ENCODE measurements around the gene THAP4.

The THAP4 gene

DNA sequence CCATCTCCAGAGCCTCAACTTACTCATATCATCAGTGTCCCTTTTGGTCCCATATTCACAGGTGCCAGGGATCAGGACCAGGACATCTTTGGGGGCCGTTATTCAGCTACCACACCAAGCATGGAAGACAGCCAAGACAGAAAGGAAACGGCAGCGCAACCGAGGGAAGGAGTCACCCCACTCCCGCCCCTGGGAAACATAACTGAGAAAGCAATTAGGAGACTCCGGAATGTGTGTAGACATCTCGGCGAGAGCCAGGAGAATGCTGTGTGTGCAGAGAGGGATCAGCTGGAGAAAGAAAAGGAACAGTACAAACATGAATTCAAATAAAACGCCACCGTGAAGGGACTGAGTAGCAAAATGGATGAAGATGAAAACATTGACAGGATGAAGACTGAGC lies 91.9 kb downstream of the THAP4 start:
- no peak for DNase-seq

GRCh38 chr2:241542278-241542605 lies 94.7 kb downstream of the THAP4 start:
- no peak for DNase-seq

DNA sequence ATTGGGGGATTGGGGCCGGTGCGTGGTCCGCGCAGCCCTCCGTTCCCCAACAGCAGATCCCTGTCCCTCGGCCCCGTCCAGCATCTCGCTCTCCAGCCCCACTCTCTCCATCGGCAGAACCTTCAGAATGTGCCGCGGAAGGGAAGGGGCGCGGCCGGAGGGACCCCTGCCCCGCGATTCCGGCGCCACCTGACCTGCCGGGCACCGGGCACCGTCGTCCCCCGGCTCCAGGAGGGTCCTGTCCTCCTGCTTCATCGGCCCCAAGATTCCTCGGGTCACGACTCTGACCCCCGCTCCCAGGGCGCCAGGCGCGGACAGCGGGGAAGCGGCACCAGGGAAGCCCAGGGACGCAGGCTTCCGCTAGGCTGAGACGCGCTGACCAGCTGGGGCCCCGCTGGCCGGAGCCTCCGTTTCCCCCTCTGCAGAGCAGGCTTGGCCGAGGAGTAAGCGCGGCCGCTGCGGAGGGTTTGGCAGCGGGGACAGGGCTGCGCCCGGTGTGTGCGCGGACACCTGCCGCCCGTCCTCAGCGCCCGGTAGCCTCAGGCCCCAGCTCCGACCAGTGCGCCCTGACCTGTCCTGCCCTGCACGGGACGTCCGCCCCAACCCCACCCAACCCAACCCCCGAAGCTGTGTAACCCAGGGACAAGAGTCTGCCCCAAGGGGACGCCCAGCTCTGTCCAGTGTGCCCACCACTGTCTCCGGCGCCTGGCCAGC lies 95.2 kb downstream of the THAP4 start:
- DNase-seq, result no peak

DNA sequence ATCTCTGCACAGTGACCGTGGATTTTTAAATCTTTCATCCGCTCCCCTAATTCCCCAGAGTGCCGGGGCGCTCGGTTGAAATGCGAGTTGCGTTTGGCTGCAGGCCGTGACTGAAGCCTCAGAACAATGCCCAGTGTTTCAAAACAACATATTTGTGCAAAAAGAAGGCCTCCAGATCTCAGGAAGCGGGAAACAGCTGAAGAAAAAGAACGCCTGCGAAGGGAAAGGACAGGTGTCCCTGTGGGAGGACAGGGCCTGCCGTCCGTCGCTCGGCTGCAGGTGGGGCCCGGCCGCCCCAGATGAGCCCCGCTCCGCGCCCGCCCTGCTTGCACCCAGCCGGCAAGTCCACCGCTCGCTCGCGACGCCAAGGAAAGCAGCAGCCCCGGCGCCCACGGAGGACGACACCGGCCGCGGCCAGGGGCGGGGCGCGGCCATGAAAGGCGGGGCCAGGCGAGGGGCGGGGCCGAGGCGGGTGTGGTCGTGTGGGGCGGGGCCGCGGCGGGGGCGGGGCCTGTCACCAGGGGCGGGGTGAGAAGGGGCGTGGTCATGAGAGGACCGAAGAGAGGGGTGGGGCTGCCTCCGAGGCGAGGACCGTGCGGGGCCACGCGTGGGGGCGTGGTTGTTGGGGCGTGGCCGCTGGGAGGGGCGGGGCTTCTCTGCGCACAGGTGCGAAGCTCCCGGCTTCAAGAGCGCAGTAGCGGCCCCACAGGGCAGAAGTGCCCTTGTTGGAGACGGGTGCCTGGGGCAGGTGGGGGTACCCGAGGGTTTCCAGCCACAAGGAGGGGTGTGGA lies 96.0 kb downstream of the THAP4 start:
- DNase-seq, result no peak

DNA sequence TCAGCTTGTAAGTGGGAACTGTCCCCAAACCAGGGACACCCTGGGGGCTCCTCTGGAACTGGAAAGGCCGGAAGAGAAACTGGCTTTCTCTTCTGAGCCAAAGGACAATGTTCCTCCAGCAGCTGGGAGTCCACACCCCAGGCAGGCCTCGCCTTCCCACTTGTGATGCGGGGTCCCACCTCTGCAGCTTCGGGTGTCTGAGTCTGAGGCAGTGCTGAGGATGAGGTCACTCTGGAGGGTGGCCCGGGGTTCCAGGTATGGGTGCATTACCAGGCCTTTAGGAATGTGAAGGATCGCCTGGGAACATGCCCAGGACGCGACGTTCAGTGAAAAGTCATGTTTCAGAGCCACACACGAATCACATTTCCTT lies 96.6 kb downstream of the THAP4 start:
- DNase-seq, result no peak

- no peak for DNase-seq
These were observed 97.2 kb downstream of the THAP4 start for GRCh38 chr2:241539616-241540374.

DNA sequence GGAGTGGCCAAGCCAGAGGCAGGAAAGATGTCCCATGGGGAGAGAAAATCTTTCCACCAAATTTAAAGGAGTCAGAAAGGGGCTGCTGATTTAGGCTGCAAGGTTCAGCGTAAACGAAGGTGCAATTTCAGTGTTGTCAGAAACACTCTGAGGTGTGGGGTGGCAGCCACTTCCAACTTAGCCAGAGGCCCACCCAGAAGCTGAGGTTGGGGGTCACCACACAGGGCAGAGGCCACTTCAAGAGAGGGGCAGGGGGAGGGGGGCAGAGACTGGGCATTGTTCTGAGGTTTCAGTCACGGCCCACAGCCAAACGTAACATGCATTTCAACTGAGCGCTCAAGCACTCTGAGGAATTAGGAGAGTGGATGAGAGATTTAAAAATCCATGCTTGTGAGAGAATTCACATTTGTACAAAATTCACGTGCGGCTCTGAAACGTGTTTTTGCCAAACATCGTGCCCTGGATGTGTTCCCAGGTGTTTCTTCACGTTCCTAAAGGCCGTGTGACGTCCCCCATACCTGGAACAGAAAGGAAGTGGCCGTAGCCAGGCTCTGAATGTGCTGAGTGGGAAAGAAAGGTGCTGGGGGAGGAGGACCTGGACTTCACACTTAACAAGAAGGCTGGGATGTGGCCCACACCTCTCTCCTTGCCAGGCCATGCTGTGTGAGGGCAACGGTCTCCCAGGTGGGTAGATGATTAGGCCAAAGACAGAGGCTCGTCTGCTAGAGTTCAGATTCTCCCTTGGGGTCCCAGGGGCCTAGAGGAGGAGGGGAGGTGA lies 97.9 kb downstream of the THAP4 start:
- no peak for DNase-seq

GRCh38 chr2:241535871-241536655 lies 100.9 kb downstream of the THAP4 start:
- no peak for DNase-seq

DNA sequence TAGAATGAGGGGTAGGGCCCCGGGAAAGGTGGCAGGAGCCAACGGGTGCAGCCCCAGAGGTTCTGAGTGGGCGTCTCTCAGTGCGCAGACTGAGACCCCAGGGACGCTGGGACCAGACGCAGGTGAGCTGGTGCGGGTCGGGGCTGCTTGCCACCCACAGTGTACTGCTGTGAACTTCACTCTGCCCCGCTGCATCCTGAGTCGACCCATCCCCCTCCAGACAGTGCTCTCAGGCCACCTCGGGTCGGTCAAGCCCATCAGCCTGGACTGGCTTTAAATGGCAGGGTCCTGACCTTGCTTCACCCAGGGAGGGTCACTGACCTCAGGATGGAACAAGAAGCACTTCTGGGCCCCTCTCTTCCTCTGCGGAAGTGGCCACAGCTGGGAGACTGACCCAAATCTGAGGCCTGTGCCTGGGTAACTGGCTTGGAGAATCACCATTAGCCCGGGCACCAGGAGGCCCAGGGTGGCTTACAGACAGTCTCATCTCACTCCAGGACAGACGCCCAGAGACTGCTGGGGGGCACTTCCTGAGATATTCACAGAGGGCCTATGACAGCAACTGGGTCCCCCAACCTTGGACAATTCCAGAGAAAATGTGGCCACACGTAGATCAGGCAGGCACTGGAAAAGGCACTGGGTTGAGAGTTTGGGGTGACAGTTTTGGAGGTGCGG lies 102.1 kb downstream of the THAP4 start:
- DNase-seq, result no peak

All from NCI-H2081 (cell line).